ENCODE measurements around the gene PPFIA4.

The PPFIA4 gene

DNA sequence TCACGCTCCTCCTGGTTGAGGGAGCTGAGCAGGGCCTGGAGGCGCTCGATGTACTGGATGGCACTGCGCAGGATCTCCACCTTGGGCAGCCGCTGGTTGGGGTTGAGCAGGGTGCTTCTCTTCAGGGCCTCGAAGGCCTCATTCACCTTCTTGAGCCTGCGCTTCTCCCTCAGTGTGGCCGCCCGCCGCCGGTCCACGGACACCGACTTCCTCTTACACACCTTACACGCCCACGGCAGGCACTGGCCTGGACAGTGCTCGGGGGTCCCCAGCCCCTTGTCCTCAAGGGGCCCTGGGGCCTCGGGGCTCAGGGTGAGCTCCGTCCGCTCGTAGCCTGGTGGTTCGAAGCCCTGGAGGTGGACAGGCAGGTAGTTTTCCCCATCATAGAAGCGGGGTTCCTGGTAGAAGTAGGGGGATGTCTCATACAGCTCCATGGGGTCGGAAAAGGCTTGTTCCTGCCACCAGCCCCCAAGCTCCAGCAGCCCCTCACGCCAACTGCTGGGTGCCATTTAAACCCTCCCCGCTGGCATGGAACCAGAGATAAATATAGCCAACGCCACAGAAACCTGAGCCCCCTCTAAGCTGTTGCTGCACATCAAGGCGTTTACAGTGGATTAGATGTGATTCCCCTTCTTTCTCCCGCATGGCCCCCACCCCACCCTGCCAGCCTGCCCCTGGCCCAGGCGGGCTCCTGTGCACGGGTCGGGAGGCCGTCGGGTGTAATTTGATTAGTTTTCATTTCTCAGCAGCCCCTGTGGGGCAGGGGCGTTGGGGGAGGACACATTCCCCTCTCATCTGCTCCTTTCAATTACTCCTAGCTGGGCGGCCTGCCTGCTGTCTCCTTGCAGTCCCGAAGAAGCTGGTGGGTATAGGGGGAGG is 59.5 kb downstream of the PPFIA4 start, which contains the start of gene MYOG:
TSS of gene MYOG (minus strand) at position 485 of the 879 bp plus-strand sequence. CDS start at position 434, 51 bp downstream.
- DNase-seq, result no peak

DNA sequence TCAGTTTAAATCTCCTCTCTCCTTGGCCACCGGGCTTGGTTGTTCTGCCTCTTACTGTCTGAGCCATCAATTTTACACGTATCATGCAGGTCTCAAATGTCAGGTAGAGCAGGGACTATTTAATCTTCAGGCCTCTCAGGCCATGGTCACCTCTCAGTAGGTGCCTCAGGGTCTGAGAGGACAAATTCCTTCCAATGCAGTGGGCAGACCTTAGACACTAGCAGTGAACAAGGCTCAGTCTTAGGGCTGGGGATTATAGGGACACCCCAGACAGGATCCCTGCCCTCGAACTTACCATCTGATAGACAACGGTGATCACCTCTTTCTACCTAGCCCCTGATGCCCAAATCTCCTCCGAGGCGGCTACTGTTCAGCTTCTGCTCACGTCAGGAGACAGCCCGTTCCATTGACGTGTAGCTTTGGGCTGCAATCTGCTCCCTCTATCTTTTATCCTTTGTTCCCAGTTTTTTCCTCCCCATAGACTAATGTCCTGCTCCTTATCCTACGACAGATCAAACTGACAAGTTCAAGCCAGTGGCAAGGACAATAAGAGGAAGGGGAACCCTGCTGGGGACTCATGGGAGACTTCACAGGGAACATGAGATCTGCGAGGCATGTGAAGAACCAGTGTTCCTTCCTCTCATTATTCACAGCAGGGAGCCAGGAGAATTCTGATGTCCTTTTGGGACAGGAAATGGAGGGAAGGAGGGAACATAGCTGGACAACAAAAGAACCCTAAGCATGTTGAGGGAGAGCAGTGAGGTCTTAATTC is 60.9 kb downstream of the PPFIA4 start:
- DNase-seq, result no peak

DNA sequence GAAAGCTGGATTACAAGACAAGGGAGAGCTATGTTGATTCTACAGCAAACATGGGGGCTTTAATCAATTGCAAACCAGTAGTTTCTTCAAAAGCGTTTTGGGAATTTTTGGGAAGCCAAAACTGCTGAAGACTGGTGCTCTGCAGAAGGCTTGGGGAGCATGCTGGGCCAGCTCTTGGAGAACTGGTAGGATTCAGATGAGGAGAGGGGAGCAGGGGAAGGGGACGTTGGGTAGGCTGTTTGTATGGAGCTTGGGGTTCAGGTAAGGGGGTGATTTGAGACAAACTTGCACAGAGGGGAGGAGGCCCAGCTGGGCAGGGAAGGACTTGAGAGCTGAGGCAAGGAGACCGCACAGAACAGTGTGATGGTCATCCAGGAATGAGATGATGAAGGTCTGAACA is 62.1 kb downstream of the PPFIA4 start:
- no peak for DNase-seq

DNA sequence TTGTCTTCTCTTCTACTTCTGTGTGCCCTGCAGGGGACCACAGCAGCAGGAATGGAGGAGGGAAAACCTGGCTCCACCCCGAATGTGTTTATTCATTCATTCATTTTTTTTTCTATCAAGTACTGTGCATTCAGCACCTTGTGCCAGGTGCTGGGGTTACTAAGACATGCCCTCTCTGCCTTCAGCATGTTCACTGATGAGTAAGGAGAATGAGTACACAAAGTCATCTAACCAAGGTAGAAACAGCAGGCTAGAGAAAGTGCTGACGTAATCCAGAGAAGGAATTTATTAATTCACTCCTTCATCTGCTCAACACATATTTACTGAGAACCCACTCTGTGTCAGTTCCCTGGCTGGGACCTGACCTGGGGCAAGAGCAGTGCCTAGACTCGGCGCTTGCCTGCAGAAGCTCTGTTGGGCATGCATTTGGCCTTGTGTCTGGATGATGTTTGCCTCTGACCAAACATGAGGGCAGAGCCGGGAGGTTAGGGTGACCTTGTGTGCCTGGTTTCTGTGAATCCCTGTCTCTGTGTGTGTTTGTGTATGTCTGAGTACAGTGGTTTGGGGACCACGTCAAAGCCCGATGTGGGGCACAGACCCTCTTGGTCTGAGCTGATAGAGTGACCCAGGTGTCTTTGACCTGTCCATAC is 62.8 kb downstream of the PPFIA4 start:
- DNase-seq, result no peak

DNA sequence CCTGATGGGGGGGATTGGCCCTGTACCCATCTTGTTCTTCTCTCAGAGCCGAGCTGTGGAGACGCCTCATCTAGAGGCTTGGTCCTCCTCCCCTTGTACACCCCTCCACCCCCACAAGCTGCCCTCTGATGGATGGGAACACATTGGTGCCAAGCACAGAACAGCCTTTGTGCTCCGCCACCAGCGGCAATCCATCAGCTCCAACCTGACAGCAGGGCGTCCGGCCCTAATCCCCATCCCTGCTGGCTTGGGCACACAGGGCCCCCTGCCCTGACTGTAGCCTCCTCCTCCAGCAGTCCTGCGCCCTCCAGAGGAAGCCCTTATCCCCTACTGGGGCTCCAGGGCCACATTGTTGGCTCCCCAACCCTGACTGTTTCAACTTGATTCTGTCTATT is 63.4 kb downstream of the PPFIA4 start:
- no peak for DNase-seq

DNA sequence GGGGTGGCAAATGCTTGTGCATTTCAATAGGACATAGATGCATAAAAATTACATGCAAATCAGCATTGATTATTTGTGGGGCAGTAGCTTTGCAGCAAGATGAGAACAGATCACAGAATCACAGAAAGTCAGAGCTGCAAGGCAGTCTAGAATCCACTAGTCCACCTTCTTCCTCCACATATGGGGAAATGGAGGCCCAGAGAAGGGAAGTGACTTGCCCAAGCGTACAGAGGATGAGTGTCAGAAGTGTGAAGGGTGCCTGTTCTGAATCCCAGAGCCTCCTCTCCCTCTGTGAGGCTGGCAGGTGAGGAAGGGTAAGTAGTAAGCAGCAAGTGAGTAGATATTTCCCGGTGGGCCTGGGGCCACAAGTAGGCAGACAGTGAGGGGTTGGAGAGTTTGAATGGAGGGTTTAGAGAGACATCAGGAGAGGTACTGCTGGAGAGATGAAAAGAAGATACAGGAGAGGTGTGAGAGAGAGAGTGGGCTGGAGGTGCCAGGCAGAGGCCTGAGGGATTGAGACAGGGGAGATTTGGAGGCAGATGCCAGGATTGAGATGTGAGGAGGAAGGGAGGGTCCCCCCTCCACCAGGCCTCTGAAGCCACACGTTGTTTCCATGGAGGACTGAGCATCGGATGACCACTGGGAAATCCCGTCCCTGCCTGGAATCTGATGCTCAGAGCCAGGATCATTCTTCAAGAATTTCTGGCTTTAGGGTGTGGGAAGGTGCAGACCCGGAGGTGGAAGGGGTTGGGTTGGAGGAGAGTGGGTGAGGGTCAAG is 64.3 kb downstream of the PPFIA4 start:
- no peak for DNase-seq

DNA sequence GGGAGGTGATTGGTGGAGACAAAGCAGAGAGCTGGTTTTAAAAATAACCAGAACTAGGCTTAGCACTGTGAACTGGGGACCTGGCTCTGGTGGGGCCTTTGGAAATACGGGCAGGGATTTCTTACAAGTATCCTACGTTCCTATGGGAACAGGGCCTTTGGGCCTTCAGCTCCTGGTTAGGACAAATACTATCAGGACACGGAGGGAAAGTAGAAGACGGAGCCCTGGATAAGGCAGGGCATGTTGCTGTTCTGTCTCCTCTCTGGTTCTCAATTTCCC is 64.8 kb downstream of the PPFIA4 start:
- DNase-seq, result no peak

DNA sequence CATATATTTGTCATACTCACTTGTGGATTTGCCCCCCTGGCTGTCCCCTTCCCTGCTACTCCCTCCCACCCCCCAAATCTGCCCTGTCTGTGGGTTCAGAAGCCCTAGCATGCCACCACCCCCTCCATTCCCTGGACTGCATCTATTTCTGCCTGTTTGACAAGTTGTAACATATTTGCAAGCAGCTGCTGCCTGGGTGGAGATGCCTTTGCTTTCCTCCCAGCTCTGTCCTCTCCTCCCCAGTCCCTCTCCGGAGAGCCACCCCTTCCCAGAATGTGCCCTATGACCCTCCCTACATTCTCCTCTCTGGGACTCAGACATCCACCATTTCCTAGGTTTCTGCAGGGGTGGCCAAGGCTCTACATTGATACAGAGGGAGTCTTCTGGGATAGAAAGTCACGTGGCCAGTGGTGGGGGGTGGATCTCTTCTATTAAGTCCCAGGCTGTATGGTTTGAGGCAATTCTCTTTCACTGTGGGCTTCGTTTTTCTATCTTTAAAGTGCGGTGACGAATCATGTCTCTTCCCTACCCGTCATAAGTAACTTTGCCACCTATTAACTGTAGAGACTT is 65.6 kb downstream of the PPFIA4 start:
- no peak for DNase-seq

DNA sequence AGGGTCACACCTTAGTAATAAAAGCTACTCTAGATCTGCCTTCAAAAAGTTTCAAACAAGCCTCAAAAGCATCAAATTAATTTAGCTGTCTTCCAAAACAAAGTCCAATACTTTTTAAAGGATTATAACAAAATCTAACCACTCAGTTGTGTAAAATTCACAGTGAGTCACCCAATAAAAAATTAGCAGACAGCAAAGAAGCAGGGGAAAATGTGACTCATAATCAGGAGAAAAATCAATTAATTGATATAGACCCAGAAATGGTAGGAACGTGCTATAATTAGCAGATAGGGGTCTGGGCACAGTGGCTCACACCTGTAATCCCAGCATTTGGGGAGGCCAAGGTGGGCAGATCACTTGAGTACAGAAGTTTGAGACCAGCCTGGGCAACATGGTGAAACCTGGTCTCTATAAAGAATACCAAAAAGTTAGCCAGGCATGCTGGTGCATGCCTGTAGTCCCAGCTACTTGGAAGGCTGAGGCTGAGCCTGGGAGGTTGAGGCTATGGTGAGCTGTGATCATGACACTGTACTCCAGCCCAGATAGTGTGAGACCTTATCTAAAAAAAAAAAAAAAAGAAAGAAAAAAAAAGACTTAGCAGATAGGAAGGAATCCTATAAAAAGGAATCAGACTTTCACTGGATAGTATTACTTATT is 67.6 kb downstream of the PPFIA4 start:
- DNase-seq, result no peak

DNA sequence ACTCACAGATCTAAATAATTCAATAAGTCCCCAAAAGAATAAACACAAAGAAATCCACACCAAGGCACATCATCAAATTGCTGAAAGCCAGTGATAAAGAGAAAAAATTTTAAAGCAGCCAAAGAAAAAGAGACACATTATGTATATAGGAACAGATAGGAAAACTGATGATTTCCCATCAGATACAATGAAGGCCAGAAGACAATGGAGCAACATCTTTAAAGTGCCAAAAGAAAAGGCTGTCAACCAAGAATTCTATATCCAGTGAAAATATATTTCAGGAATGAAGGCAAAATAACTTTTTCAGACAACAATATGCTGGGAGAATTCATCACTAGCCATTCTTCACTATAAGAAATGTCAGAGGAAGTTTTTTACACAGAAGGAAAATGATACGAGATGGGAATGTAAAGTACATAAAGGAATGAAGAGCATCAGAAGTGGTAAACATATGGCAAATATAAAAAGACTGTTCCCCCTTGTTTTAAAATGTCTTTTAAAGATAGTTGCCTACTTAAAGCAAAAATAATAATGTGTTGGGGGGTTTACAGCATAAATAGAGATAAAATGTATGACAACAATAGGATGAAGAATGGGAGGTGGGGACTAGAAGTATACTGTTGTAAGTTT is 68.9 kb downstream of the PPFIA4 start:
- DNase-seq, result no peak

DNA sequence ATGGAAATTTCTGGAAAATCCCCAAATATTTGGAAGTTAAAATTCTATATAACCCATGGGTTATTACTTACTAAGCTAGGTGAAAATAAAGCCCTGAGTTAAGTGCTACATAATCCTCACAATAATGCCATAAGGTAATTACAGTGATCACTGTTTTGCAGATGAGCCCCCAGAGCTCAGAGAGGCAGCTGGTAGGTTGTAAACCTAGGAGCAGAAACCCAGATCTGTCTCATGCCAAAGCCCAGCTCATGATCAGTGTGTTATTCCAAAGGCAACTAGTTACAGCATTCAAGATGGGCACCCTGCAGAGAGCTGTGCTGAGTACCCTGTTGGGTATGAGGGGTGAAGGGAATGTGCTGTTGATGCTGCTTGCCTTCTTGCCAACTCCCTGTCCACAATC is 70.3 kb downstream of the PPFIA4 start:
- no peak for DNase-seq

DNA sequence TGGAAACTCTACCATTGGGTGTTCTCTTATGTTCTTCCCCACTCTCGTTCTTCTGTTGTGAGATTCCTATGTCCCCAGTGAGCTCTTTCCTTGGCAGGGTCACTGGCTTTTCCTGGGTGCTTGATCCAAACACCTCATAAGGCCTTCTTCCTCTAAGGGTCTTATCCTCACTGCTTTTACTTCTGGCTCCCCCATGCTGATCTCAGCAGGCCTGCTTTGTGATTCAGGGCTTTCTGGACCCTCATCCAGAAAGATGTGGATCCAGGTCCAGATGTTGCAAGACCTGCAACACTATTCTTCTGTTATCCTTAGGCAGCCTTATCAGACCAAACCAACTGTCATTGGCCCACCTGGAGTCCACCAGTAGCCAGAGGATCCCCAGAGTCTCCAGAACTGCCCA is 70.7 kb downstream of the PPFIA4 start:
- DNase-seq, result no peak

DNA sequence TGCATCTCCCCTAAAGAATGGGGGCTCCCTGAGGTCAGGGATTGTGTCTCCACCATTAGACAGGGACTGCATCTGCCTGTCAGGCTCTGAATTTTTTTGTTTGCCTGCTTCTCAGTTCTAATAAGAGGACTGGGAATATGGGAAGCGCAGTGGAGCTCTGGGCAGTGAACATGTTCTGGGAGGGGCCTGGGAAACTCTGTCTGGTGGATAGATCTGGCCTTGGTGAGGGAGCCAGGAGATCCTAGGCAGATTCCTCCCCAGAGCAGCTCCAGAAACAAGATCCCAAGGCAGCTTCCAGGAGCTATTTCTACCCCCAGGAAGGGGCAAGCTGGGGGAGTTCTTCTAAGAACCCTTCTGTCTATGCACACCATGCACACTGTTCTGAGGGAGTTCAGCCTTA is 72.2 kb downstream of the PPFIA4 start:
- no peak for DNase-seq

DNA sequence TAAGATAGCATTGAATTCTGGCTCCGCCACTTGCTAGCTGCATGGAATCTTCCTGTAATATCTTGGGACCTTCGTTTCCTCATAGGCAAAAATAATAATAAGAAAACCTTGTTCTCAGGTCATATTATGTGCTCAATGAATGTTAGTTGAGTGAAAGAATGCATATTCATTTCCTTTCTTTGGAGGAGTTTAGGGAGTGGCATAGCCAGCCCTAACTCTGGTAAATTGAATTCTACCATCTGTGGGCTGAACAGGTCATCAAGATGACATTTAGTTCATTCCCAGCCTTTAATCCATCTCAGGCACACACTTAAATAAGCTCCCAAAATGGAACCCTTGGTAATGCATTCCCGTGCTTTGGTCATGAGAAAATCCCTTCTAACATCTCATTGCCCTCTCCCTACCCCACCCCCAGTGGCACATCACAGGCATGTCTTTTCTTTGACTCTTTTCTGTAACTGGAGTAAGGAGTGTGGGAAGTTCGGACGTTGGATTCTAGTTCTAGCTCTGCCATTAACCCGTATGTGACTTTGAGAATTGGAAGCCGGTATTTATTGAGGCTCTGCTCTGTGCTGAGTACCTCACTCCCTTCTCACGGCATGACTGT is 72.7 kb downstream of the PPFIA4 start:
- DNase-seq, result no peak

DNA sequence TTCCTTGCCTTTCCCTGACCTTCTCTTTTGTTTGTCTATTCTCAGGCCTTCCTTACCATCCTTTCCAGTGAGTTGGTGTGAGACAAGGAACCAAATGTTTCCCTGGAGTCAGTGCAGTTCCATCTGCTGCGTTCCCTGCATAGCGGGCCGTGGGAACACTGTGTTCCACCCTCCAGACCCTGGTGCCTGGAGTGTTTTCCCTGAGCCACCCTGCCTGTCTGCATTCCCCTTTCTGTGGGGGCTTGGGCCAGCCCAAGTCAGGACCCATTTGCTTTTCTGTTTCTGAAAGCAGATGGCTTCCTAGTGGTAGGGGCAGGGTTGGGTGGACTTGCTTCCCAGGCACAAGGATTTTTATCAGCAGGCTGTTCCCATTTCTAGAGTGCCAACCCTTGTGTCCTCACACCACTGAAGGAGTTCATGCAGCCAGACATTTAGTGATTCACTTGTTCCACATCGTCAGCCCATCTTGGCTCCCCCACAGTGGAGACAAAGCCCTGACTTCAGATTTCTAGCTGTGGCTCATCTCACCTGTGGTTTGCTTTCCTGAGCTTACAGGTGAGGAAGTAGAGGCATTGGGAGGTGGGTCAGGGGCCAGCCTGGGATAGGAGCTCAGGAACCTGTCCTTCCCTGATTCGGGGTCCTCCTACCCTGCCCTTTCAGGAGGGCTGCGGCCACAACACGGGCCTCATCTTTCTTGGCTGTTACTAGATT is 73.7 kb downstream of the PPFIA4 start:
- DNase-seq, result no peak

DNA sequence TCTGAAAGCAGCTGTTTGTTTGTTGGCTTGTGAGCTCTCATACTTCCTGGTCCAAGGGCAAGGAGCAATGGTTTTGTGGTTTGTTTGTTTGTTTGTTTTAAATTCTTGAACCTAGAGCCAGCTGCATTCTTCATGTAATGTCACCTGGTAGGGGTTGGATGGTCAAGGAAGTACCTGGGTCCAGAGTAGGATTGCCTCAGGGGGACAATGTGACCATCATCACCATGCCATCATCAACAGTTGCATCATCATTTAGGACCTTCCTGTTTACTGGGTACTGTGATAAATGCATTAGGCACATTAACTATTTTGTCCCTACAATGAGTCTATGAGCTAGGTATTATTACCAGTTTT is 74.2 kb downstream of the PPFIA4 start:
- DNase-seq, result no peak

DNA sequence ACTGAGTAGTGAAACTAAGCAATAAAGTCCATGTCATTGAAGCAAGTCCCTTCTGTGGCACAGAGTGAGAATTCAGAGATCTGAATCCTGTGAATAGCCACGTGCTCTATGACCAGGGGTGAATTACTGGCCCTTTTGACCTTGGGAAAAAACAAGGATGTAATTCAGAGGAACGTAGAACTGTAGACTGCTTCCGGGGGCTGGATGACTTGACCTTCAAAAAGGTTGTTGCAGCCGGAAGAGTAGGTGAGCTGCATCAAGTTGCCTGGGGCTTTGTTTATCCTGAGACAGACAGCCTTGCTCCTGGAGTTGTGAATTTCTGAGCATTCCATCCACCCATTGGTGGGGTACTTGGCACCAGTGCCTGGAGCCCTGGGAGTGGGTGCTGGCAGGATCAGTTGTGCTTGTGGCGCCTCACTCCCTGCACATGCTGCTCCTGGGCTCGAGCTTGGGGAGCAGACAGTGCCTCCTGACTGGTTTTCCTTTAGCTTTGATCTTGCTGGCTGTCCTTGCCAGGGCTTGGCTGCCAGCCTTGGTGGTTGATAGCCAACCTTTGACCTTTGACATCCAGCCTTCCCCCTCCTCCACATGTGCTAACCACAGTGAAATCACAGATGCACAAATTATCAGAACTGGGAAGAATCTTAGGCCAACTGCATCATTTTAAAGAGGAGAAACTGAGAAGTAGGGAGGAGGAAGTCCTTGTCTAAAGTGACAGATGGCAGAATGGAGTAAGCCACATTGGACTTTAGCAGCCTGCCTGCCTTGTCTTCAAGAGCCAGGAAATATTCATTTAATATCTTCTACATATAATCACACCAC is 75.7 kb downstream of the PPFIA4 start:
- DNase-seq, result no peak

DNA sequence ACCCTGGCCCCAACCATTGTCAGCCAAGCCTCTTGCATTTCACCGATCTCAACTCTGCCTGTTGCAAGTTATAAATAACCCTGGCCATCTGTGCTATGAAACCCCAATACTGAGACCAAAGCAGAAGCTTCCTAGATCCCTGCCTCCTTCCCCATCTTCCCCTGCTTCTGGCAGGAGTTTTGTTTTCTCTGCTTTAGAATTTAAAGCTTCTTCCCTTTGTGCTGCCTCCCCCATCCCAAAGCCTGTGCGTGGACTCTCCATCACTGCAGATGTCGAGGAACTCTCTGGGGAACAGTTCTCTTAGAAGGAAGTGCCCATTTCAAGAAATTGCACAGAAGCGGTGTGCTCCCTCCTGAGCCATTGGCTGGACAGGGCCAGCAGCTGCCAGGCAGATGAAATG is 76.9 kb downstream of the PPFIA4 start:
- DNase-seq, result no peak

DNA sequence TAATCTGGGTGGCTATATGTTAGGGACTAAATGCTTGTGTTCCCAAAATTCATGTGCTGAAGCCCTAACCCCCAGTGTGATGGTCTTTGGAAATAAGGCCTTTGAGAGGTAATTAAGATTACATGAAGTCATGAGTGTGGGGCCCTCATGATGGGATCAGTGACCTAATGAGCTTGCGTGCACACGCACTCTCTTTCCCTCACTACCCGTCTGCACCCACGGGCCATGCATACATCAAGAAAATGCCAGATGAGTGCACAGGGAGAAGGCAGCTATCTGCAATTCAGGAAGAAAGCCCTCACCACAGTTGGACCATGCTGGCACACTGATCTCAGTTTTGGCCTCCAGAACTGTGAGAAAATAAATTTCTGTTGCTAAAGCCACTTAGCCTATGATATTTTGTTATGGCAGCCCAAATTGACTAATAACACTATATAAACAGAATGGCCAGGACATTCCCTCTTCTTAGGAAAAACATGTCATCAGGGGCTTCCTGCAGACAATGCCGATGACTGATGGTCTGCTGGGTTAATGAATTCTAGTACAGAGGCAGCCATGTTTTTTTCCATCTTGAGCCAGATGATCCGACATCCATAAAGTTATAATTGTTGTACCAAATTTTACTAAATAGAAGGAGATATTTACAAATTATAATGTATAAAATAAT is 77.7 kb downstream of the PPFIA4 start:
- no peak for DNase-seq
